Right cardiac atrium (tissue), 5 donors: ENCODE measurements around the gene NUDT3. TPM values are rescaled to one million over a fixed set of nuclear protein-coding genes. Genes with fewer than 3 reads are reported as not detected.
"Not testable (repeated sequence)": the region's sequence is repeated elsewhere in the genome, so short reads cannot be mapped to it uniquely, and the experiment has no call there.

Experiments used
- ATAC-seq, 2 donors: fragments of 200-7000 bp; cut with Tn5 transposase; one replicate each; pipeline versions ENCODE4 v1.8.0 to v1.9.1; 2020; ENCODE audit warnings: moderate library complexity in 2 of 2, mild to moderate bottlenecking in 1 of 2
- DNase-seq, 3 donors: peaks; one replicate each; pipeline ENCODE4 v3.0.0-alpha.2; 2020
- H3K27ac ChIP-seq: one replicate; pipeline ENCODE4 v1.5.1; 2013; ENCODE audit warnings: mild to moderate bottlenecking, low read length, control low read depth, moderate library complexity
- H3K27me3 ChIP-seq: one replicate; pipeline ENCODE4 v1.6.1; 2013; ENCODE audit not compliant: control insufficient read depth, insufficient read depth
- H3K4me1 ChIP-seq: one replicate; pipeline ENCODE4 v1.6.1; 2013; ENCODE audit warnings: low read length; ENCODE audit not compliant: control insufficient read depth, insufficient read depth
- H3K4me3 ChIP-seq: one replicate; pipeline ENCODE4 v1.5.1; 2013; ENCODE audit warnings: low read length, control low read depth
- H3K9me3 ChIP-seq: one replicate; pipeline ENCODE4 v1.6.1; 2013; ENCODE audit warnings: low read length; ENCODE audit not compliant: control insufficient read depth
- WGBS: extraction: QIAGEN DNeasy Blood & Tissue Kit; methylation state at CpG from one replicate; pipeline ENCODE4 v1.1.7; 2013; 5-methylcytosine and 5-hydroxymethylcytosine counted together
- intact Hi-C, 4 donors: fragments of 100-400 bp; cut with DNase I; formaldehyde crosslinking; loops; one replicate each; pipeline versions ENCODE4 v1.11.0 to v1.14.0; 2022 to 2023
- polyA plus RNA-seq: library from polyadenylated mRNA; stranded (reverse); fragments of 200-250 nt; gene quantifications from one replicate; pipeline ENCODE4 v1.2.3, GENCODE V29; 2013
- total RNA-seq, 4 donors: library from RNA; stranded (reverse); fragmentation: NEBNext Ultra II Directional; extraction: Animal tissue kit (Norgen Biotek cat#: 25700); gene quantifications; one replicate each; pipeline ENCODE4 v1.2.1, GENCODE V29; 2021
- donor health status: healthy with polysubstance abuse.
- donor health status: DM: no; HTN: yes; CAD: no.
- donor health status: DM: no; HTN: no; CAD: no.
- donor health status: DM: no; HTN: yes; CAD: no; lungs with severe emphysema.
- donor health status: DM: yes; HTN: yes; CAD: no.

Gene NUDT3
- total and polyA plus RNA-seq, 5 donors, result 22.0 to 67.1 (median 51.5) TPM

DNA sequence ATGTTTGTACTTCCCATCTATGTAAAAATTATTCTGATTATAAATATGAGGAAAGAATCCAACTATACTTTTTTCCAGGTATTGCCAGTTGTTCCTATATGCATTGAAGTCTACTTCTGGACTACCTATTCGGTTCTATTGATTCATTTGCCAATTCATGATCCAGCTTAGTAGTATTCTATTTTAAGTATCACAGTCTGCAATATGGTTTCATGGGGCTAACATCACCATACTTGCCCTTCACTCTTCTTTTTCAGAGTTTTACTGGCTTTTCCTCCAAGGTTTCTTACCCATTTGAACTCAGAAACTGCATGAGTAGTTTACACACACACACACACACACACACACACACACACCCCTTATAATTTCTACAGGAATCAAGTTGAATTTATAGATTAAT, 34.5 kb downstream of the NUDT3 start:
- no peak for ATAC-seq
- no peaks in the 10 kb centered on the region for H3K27me3 ChIP-seq
- no peak for DNase-seq
- WGBS, result 65% methylated on average over 1 of the region's 1 CpG
- peaks cover 3% of the 10 kb centered on the region for H3K4me1 ChIP-seq
- H3K27ac ChIP-seq, result no peak overlapping the region
- H3K4me3 ChIP-seq, result no peak overlapping the region
- intact Hi-C loops, result no loop called here
- no peaks in the 10 kb centered on the region for H3K9me3 ChIP-seq

DNA sequence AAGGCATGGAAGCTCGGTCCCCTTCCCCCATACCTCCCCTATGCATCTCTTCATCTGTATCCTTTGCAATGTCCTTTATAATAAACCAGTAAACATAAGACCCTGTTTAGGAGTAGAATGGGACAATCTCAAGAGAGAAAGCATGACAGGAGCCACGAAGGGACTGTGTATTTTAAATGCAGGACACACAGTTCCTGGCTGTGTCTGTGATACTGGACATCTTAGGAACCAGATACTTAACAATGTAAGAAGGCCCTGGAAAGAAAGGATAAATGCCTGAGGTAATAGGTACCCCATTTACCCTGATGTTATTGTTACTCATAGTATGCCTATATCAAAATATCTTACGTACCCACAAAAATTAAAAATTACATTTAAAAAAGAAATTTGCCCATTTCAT, 36.6 kb downstream of the NUDT3 start:
- Histone ChIP-seq H3K4me3 (no peak overlapping the region), H3K27ac (peak overlapping the region; percentile 58), H3K4me1 (peaks cover 5% of the 10 kb centered on the region), H3K9me3 (no peaks in the 10 kb centered on the region), H3K27me3 (no peaks in the 10 kb centered on the region)
- WGBS, result 66% methylated on average over 3 of the region's 3 CpGs
- intact Hi-C loops, result no loop called here
- DNase-seq (no peak), ATAC-seq (no peak)

DNA sequence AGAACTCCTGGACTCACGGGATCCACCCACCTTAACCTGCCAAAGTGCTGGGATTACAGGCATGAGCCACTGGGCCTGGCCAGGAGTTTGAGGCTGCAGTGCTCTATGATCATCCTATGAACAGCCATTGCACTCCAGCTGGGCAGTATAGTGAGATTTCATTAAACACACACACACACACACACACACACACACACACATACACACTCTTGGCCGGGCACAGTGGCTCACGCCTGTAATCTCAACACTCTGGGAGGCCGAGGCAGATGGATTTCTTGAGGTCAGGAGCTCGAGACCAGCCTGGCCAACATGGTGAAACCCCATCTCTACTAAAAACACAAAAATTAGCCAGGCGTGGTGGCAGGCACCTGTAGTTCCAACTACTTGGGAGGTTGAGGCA, 38.2 kb downstream of the NUDT3 start:
- intact Hi-C loops, result not testable (repeated sequence)

DNA sequence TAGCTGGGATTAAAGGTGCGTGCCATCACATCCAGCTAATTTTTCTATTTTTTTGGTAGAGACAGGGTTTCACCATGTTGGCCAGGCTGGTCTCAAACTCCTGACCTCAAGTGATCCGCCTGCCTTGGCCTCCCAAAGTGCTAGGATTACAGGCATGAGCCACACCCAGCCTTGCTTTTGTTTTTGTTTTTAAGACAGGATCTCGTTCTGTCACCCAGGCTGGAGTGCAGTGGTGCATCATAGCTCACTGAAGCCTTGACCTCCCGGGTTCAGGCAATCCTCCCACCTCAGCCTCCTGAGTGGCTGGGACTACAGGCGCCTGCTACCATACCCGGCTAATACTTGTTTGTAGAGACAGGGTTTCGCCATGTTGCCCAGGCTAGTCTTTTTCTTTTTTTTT, 38.9 kb downstream of the NUDT3 start:
- H3K4me1 ChIP-seq, result not testable (repeated sequence)

More for the DNA sequence above, 38.2 kb downstream of the NUDT3 start:
- ATAC-seq, H3K27me3 ChIP-seq, H3K4me3 ChIP-seq, H3K27ac ChIP-seq, H3K4me1 ChIP-seq, DNase-seq, H3K9me3 ChIP-seq: not testable (repeated sequence)
- 94% methylated on average over 6 of the region's 6 CpGs for WGBS

DNA sequence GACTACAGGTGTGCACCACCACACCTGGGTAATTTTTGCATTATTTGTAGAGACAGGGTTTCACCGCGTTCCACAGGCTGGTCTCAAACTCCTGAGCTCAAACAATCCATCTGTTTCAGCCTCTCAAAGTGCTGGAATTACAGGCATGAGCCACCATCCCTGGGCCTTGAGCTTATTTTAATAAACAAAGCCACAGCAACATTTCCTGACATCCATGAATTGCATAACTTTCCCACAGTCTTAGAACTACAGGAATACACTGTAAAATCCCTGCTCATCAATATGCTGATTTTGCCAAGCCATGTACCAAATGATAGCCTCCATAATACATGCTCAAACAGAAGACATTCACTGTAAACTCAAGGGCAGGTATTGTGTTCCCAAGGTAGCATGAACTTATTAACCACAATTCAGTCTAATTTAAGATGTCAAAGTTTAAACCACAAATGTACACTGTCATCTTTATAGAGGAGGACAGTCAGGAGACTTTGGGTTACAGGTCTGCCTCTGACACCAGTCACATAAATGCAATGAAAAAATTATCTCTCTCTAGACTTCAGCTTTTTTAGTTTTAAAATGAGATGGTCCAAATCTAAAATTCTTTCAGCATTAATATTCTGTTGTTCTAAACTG, 40.0 kb downstream of the NUDT3 start:
- DNase-seq (no peak), ATAC-seq (no peak)
- no peak overlapping the region for H3K4me3 ChIP-seq
- H3K9me3 ChIP-seq, result no peaks in the 10 kb centered on the region
- intact Hi-C loops, result no loop called here
- WGBS, result 99% methylated on average over 2 of the region's 2 CpGs
- H3K27me3 ChIP-seq, result no peaks in the 10 kb centered on the region
- no peak overlapping the region for H3K27ac ChIP-seq
- H3K4me1 ChIP-seq, result peaks cover 4% of the 10 kb centered on the region

More for the DNA sequence above, 38.9 kb downstream of the NUDT3 start:
- H3K4me3 ChIP-seq, ATAC-seq, H3K27me3 ChIP-seq, intact Hi-C loops, H3K9me3 ChIP-seq, DNase-seq, H3K27ac ChIP-seq: not testable (repeated sequence)
- WGBS, result 88% methylated on average over 7 of the region's 7 CpGs

DNA sequence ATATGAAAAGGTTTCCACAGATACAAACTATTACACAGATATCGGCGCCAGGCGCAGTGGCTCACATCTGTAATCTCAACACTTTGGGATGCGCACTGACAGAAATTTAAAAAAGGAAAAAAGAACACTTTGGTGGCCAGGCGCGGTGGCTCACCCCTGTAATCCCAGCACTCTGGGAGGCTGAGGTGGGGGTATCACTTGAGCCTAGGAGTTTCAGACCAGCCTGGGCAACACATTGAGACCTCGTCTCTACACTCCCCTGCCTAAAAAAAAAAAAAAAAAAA, 41.6 kb downstream of the NUDT3 start:
- H3K27ac ChIP-seq, result no peak overlapping the region
- H3K4me3 ChIP-seq, result no peak overlapping the region
- DNase-seq, result peak in 2 of 3 donors; percentile 32 to 68
- H3K9me3 ChIP-seq, result no peaks in the 10 kb centered on the region
- intact Hi-C loops, result no loop called here
- ATAC-seq, result peak in 1 of 2 donors; percentile 55
- H3K27me3 ChIP-seq, result no peaks in the 10 kb centered on the region
- WGBS, result 49% methylated on average over 7 of the region's 7 CpGs
- H3K4me1 ChIP-seq, result peaks cover 4% of the 10 kb centered on the region

DNA sequence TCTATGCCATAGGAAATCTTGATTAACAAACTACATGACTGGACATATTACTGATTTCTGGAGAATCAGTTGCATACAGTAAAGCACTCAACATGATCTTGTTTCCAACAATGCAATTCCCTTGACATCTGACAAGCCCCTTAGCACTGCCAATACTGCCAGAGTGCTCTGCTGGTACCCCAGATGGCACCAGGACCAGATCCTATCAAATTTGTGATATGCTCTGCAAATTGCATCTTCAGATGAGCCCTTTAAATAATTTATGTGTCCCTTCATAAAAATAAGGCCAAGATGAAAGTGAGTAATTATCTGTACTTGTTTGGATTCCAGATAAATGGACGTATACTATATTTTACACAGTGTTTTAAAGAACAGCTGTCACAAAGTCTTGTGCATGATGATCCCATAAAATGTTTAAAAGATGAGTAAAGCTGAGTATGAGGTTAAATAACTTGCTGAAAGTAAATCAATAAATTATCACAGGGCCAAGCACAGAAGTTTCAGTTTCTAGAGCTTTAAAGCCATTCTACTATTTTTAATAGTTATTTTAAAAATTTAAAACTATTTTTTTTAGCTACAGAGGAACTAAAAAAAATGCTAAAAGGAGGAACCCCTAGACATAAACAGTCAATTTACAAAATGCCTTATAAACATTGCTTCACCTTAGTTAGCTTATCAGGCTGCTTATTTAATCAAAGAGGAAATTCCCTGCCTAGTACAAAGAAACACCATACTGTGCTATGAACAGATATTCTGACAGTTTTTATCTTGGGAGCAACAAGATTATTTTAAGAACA, 42.1 kb downstream of the NUDT3 start:
- H3K27me3 ChIP-seq, result no peaks in the 10 kb centered on the region
- H3K4me3 ChIP-seq, result no peak overlapping the region
- peak; percentile 65 to 84 for ATAC-seq
- no peak overlapping the region for H3K27ac ChIP-seq
- H3K9me3 ChIP-seq, result no peaks in the 10 kb centered on the region
- intact Hi-C loops, result no loop called here
- no peak for DNase-seq
- peaks cover 4% of the 10 kb centered on the region for H3K4me1 ChIP-seq
- WGBS, result 45% methylated on average over 1 of the region's 1 CpG

DNA sequence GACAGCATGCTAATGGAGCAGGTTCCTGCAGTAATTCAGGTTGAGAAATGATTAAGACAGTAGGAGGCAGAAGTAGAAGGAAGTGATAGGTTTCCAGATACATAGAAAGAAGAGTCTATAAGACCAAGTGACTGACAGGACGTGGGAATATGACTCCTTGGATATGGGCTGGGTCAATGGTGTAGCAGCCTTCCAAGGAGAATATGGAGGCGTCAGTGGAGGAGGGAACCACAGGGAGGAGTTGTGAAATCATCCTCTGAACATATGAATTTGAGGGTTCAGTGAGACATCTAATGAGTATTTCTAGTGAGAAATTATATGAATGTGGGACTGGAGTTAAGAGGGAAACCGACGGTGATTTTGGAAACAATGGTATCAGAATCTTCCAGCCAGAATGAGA, 43.3 kb downstream of the NUDT3 start:
- DNase-seq (no peak), ATAC-seq (no peak)
- H3K27me3 ChIP-seq, result no peaks in the 10 kb centered on the region
- H3K27ac ChIP-seq, result no peak overlapping the region
- no peaks in the 10 kb centered on the region for H3K9me3 ChIP-seq
- H3K4me3 ChIP-seq, result no peak overlapping the region
- H3K4me1 ChIP-seq, result peaks cover 5% of the 10 kb centered on the region
- 93% methylated on average over 4 of the region's 4 CpGs for WGBS
- intact Hi-C loops, result no loop called here

DNA sequence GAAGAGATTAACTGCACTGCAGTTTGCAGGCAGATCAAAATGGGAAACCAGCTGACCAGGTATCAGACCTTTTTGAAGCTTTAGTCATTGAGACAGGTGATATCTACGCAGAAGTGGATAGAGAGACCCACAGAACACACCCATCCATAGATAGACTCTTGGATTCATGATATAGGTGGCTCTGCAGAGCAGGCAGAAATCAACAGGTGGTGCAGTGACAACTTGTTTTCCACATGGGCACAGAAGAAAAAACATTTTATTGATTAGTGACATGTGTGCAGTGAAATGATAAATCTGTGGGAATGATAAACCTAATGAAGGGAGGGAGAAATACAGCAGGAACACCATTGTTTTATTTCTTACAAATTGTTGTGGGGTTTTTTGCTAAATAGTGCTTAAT, 45.2 kb downstream of the NUDT3 start:
- peaks cover 5% of the 10 kb centered on the region for H3K4me1 ChIP-seq
- 92% methylated on average over 1 of the region's 1 CpG for WGBS
- no peak overlapping the region for H3K4me3 ChIP-seq
- H3K27me3 ChIP-seq, result no peaks in the 10 kb centered on the region
- H3K27ac ChIP-seq, result no peak overlapping the region
- intact Hi-C loops, result no loop called here
- DNase-seq (no peak), ATAC-seq (no peak)
- H3K9me3 ChIP-seq, result no peaks in the 10 kb centered on the region

DNA sequence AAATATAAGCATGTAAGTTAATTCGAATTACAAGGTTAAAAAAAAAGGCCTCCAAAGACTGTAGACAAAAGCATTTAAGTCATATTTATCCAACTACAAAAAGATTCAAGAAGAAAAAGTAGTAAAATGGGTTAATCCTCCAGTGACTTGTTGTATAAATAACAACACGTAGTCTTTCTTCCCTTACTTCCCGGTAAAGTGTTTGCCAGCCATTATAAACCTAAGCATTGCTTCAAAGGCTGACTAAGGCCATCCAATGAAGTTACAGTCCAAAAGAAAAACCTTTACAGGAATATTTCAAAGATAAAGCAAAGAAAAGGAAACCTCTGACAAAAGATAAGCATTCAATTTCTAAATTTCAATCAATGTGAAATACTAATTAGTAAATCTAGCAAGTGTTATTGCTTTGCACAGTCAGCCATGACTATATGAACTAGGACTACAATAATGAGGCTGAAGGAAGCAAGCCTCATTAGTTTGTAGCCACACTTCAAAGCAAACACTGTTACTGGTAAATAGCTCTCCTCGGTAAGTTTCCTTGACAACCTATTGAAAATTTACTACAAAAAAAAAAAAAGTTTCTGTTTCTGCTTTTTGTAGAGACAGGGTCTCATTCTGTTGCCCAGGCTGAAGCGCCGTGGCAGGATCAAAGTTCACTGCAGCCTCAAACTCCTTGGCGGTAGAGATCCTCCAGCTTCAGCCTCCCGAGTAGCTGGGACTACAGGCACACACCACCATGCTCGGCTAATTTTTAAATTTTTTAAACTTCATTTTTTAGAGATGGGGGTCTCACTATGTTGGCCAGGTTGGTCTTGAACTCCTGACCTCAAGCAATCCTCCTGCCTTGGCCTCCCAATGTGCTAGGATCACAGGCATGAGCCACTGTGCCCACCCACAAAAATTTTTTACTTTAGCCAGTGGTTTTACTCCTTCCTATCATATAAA, 46.0 kb downstream of the NUDT3 start:
- no peak for DNase-seq
- H3K4me1 ChIP-seq, result peaks cover 8% of the 10 kb centered on the region
- H3K27me3 ChIP-seq, result no peaks in the 10 kb centered on the region
- ATAC-seq, result no peak
- intact Hi-C loops, result no loop called here
- no peaks in the 10 kb centered on the region for H3K9me3 ChIP-seq
- H3K27ac ChIP-seq, result no peak overlapping the region
- no peak overlapping the region for H3K4me3 ChIP-seq
- WGBS, result 75% methylated on average over 9 of the region's 9 CpGs

DNA sequence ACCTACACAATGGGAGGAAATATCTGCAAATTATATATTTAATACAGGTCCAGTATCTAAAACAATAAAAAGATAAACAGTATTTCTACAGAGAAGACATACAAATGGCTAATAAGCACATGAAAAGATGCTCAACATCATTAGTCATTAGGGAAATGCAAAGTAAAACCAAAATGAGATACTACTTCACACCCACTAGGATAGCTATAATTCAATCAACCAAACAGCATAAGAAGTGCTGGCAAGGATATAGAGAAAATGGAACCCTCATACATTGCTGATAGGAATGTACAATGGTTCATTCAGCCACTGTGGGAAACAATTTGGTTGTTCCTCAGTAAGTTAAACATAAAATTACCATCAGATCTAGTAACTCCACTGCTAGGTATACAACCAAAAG, 48.7 kb downstream of the NUDT3 start:
- ATAC-seq (no peak), DNase-seq (no peak)
- Histone ChIP-seq H3K4me1 (peaks cover 9% of the 10 kb centered on the region), H3K27me3 (no peaks in the 10 kb centered on the region), H3K4me3 (no peak overlapping the region), H3K9me3 (no peaks in the 10 kb centered on the region), H3K27ac (no peak overlapping the region)
- intact Hi-C loops, result no loop called here
